ENCODE measurements around the gene SCAPER.

DNA sequence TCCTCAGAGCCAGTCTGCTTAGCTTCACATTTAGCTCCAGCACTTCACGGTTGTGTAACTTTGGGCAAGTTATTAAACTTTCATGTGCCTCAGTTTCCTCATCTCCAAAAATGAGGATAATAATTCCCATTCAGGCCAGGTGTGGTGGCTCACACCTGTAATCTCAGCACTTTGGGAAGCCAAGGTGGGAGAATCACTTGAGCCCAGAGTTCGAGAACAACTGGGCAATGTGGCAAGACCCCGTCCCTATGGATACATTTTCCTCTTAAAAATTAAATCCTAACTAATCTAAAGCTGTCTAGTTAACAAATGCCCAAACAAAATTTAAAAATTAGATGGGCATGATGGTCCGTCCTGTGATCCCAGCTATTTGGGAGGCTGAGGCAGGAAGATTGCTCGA is 33.6 kb upstream of the SCAPER start:
- TF ChIP-seq, protein P1, sequence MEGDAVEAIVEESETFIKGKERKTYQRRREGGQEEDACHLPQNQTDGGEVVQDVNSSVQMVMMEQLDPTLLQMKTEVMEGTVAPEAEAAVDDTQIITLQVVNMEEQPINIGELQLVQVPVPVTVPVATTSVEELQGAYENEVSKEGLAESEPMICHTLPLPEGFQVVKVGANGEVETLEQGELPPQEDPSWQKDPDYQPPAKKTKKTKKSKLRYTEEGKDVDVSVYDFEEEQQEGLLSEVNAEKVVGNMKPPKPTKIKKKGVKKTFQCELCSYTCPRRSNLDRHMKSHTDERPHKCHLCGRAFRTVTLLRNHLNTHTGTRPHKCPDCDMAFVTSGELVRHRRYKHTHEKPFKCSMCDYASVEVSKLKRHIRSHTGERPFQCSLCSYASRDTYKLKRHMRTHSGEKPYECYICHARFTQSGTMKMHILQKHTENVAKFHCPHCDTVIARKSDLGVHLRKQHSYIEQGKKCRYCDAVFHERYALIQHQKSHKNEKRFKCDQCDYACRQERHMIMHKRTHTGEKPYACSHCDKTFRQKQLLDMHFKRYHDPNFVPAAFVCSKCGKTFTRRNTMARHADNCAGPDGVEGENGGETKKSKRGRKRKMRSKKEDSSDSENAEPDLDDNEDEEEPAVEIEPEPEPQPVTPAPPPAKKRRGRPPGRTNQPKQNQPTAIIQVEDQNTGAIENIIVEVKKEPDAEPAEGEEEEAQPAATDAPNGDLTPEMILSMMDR (IDR thresholded peaks at IDR 0.05) = no peak
- TF ChIP-seq POLR2A (IDR thresholded peaks at IDR 0.05) = no peak
